Stimulated activated CD8-positive, alpha-beta memory T cell treated with anti-CD3 and anti-CD28 coated beads, Interleukin-15, amount 100 ng/mL, for 48 hours (primary cell): ENCODE results near the gene TANGO2.

Source experiments
- DNase-seq, 2 donors: peaks; one replicate each; pipeline ENCODE4 v3.0.0-alpha.2; 2020; ENCODE audit warnings: low read depth in 2 of 2

TANGO2 gene

GRCh38 chr22:20106205-20106848 lies 85.4 kb downstream of the TANGO2 start:
- no peak for DNase-seq

GRCh38 chr22:20106849-20107237 lies 85.9 kb downstream of the TANGO2 start:
- no peak for DNase-seq

DNA sequence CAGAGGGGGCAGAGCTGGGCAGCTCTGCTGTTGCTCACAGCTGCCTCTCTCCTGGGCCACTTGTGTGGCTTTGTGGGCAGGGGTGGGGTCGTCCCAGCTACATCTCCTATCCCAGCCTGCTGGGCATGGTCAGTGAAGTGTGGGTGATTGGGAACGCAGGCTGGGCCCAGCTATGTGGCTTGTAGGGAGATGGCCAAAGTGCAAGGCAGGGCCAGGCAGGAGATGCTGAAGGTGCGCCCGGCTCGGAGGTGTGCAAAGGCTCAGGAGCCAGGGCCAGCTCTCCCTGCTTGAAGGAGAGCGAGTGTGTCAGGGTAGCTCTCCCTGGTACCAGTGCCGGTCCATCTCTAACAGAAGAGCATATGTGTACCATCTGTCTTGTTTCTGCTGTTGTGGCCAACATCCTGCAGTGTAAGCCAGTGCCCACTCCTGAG lies 86.6 kb downstream of the TANGO2 start:
- no peak for DNase-seq

DNA sequence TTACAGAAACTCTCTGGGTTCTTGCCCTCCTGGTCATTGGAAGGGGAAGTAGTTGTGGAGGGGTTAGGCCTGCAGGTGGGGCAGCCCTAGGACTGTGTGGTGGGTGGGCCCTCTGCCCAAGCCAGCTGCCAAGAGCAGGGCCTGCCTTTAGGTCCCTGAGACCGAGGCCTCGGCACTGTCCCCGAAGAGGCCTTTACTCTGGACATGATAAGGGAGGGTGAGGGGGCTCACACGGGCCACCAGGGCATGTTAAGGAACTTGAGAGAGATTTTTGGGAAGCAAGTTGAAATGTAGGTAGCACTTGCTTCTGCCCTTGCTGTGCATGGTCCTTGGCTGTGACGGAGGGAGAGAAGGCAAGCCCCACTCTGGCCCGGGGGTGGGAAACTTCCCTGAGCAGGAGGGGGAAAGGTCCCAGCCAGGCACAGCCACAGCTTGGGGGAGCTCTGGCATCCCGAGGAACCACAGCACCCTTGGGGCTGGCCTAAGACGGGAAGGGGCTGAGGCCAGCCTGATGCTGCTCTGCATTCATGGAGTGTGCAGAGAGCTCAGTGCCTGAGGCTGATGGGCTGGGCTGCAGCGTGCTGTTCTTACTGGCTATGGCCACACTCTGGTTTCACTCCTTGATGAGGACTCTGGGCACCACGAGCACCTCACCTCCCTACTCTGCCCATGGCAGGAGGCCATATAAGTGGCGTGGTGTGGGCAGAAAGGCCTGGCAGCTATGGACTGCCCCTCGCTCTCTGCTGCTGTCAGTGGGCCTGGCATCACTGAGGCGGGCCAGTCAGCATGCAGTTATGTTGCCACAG lies 87.2 kb downstream of the TANGO2 start:
- DNase-seq: no peak

DNA sequence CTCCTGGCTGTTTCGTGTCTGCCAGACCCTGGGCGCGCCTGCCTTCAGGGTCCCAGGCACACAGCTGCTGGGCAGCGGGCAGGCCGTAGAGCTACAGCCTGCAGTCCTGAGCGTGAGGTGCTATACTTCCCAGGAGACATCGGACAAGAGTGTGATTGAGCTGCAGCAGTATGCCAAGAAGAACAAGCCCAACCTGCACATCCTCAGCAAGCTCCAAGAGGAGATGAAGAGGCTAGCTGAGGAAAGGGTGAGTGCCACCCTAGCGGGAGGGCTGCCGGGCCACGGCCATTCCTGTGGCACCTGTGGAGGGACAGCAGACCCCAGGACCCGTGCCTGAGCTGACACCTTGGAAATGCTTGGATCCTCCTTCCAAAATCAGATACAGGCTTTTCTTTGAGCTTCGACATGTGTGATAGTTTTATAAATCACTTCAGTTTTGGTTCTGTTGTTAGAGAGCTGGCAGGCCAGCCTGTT lies 87.9 kb downstream of the TANGO2 start:
- no peak for DNase-seq

GRCh38 chr22:20109411-20110358 lies 88.8 kb downstream of the TANGO2 start:
- DNase-seq: no peak

DNA sequence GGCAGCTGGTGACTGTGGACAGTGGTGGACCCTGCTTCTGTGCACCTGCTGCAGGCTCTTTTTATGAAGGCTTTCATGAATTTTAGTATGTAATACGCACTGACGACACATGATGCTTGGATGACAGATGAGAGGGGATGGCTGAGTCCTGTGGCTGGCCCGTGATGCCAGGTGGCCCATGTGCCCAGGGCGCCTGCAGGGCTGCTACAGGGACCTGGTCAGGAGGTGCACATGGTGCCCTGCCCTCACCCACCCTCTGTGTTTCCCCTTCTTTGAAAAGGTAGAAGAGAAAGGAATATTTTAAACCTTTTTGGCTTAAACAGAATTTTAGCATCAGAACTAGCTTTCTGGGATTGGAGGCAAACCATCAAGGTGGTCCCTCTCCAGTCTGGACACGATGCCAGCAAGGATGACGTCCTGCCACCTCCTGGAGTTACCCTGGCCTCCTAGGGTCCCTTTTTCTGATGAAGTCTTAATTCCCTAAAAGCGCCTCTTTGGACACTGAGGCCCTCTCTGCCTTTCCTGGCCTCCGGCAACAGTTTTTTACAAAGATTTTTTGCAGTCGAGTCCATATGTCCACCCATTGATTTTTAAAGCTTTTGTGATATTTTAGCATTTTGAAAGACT lies 89.6 kb downstream of the TANGO2 start:
- DNase-seq: no peak

DNA sequence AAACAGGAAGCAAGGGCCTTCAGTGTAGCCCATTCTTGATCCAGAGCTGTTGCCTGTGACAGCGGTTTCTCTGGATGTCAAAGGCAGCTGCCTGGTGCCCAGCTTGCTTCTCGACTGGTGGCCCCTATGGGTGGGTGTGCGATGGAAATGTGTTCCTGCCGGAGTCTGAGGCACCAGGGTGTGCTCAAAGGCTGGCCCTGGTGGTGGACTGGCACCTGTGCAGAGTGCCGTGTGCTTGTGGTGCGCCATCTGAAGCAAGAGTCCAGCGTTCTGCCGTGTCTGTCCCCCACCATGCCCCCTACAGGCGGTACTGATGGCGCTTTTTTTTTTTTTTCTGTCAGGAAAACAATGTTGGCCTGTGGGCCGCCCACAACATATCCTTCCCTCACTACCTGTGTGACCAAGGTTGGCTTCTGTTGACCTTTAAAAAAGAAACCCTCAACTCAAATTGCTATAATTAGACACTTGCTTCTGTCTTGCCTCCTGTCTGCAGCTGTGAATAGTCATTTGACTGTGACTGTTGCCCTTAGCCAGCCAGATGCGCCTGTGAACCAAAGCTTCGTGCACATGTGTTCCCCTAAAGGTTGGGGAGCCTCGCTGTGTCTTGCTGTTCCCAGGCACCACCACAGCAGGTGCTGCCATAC lies 90.3 kb downstream of the TANGO2 start:
- peak in 1 of 2 donors; percentile 28 for DNase-seq

DNA sequence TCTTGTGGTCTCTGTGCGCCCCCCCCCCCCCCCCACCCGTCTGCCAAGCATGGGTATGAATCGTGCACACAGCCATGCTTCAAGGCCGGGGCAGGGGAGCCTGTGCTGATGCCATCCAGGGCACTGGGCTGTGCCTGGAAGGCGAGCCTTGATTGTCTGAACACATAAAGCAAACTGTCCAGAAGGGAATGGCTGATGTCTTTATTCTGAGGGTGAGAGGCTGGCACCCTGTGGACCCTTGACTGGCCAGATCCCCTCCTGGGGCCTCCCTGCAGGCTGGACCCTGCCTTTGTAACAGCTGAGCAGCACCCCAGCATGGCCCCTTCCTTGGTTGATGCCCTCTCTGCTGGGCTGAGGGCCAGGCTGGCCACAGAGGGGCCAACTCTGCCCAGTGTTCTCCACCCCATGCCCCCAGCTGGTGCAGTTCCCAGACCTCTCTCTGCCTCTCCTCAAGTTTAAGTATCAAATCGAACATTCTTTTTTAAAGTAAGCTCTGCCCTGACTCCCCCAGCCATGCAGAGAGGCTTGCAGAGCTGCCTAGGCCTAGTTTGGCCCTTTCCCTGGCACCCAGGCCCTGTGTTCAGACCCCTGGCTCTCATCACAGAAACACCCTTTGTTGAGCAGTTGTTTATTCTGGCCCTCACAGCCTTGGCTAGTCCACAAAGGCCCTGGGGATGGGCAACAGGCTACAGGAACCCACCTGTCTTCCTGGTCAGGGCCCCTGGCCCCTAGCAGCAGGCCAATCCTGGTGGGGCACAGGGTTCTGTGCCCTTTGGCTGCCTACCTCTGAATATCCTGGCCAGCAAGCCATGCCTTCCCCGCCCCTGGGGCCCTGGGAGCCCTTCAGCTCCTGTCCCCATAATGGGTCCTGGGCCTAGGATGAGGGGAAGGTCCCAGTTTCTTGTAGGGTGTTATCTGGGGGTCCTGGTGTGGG lies 91.0 kb downstream of the TANGO2 start:
- DNase-seq: no peak

DNA sequence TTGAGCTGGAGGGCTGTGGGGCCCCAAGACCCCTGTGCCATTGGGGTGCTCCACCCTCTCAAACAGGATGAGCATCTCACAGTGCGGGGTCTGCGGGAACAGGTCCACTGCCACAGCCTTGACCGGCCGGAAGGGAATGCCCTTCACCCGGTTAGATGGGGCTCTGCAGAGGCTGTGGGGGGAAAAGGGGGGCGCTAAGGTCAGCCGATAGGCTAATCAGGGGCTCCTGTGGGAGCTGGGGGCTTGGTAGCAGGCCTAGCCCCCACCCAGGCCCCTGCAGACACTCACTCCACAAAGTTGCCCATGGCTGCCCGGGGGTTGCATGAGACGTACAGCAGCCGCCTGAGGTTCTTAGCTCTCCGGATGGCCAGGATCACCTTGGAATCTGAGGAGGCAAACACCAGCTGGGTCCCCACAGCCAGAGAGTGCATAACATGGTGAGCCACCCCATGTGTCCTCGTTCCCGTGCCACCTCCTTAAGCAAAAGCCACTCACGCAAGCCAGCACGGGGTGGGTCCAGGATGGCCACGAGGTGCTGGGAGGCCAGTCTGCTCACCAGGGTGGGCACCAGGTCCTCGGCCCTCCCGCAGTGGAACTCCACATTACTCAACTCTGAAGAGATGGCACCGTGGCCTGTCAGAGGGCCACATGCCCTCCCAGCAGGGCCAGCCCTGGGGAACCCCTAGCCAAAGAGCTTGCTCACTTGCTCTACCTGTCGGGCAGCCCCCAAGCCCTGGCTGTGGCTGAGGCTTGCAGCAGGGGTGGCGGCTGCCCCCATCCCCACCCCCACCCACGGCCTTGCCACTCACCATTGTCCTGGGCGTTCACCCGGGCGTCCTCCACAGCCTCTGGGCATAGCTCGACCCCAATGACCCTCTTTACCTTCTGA lies 92.0 kb downstream of the TANGO2 start:
- no peak for DNase-seq

DNA sequence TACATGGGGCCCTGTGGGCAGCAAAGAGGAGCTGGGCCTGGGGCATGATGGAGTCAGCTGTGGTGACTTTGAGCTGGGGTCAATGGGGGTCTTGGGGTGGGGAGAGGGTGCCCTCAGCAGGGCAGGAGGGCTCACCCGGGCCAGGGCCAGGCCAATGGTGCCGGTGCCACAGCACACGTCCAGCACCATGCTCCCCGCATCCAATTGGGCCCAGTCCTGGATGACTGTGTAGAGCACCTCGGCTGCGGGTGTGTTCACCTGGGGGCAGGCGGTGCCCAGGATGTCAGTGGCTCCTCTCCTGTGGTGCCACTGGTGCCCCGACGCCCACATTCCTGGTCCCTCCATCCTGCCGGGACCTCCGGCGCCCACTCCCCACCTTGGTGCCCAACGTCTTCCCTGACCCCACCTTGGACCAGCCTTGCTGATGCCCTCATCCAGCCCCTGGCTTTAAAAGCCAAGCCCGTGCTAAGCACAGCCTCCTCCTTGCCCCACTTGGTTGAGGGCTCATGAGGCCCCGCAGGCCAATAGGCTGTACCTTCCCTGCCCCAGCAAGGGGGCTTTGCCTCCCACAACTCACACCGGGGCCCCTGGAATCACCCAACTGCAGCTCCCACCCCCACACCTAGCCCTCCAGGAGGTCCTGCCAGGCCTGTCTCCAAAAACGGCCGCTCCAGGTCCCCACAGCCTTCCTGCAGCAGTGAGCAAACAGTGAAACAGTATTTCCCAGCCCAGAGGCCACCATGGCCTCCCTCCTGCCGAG lies 92.8 kb downstream of the TANGO2 start:
- no peak for DNase-seq

DNA sequence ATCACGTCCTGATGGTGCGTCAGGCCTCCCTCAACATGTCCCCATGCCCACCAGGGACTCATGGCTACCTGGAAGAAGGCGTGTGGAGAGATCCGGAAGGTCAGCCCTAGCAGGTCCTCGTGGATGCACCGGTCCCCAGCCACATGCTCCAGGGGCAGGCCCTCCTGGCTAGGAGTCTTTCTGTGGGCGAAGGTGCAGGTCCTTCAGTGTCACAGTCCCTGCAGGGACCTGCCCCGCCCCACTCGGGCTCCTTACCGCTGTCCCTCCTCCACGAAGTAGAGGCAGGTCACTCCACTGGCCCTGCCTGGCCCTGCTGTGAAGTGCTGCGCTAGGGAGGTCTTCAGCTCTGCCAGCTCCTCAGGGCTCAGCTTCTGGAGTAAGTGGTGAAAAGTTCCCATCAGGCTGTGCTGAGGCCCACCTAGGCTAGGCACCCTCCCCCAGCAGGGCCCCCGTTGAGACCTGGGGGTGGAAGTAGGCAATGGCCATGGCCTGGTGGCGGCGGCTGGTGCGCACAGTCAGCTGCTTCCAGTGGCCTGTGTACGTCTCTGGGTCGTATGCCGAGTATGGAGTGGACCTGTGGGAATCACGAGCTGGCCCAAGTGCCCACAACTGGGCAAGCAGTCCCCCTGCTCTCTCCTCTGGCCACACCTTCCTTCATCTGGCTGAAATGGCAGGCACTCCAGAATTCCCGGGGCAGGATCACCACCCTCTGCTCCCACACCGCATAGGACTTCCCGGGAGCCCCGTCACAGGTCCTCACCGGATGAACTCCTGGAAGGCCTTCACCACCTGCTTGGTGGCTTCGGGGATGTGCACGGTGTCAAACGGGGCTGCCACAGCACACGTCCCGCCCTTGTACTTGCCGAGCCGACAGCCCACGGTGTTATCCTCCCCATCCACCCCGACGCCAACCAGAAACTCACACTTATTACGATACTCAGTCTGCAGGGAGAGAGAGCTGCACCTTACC lies 93.9 kb downstream of the TANGO2 start:
- DNase-seq: no peak

DNA sequence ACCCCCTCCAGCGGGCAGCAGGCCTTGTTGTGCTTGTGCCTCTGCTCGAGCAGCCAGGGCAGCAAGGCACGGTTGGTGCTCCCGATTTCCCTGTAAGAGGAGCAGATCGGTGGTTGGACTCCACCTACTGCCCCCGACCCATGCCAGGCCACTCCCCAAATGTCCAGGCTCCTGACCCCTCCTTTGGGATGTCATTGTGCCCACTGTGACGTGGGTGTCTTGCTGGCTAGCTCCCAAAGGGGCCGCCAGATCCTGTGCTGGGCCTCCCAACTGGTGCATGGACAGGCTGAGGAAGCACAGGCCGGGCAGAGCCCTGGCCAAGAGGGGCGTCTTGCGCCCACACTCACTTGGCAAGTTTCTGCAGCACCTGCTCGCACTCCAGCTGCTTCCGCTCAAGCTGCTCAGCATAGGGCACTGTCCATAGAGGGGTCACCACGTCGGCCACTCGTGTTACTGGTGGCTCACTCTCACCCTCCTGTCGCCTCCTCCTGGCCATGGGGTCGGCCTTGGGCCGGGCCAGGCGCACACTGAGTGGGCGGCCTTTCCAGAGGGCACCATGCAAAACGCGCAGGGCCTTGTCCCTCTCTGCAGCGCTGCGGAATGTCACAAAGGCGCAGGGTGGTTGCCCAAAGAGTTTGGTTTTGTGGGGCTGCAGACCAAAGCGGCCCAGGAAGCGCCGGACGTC lies 94.9 kb downstream of the TANGO2 start, which contains the start of gene RANBP1:
Gene RANBP1, plus strand, starts transcription at position 414 of the 685 bp plus-strand sequence. Its CDS starts 81 bp downstream, at position 495.
- DNase-seq: no peak

GRCh38 chr22:20116376-20116950 lies 95.6 kb downstream of the TANGO2 start:
- DNase-seq: no peak
